Measurements from ENCODE around the gene TSHZ2.
"Not testable (repeated sequence)": the region's sequence is repeated elsewhere in the genome, so short reads cannot be mapped to it uniquely, and the experiment has no call there.

Gene TSHZ2

DNA sequence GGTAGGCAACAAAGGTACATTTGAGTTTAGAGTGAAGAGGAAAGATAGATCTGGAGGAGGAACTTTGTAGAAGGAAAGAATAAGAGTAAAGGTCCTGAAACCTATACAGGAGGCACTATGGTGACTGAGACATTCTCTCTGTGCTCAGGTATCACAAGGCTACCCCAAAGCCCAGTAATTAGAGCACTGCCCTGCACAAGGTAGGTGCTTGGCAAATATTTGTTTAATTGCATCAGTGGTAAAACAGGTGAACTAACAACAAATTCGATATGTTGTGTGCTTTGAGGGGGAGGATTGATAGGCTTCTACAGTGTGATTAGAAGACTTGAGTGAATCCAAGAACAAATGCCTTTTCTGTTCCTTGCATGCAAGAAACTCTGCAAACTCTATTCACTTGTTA is 6.8 kb upstream of the TSHZ2 start:
- DNase-seq: no peak

DNA sequence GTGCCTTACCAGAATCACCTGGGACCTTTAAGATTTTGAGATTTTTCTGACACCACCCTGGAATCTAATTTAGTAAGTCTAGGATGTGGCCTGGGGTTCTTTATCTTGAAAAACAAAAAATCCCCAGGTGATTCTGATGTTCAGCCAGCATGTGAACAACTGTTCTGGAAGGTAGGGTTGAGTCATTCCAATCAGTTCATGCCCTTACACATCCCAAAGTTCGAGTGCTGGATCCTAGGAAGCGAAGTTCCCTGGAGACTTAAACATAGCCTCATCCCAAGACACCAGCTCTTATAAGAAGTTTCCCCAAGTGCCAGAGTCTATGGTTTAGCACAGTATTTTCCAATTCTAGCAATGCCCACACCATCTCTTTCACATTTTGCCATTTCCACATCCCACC is 6.3 kb upstream of the TSHZ2 start:
- no peak for DNase-seq

DNA sequence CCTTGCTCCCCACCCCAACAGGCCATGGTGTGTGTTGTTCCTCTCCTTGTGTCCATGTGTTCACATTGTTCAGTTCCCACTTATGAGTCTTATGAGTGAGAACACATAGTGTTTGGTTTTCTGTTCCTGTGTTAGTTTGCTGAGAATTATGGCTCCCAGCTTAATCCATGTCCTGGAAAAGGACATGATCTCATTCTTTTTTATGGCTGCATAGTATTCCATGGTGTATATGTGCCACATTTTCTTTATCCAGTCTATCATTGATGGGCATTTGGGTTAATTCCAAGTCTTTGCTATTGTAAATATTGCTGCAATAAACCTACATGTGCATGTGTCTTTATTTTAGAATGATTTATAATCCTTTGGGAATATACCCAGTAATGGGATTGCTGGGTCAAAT is 5.6 kb upstream of the TSHZ2 start:
- not testable (repeated sequence) for DNase-seq

DNA sequence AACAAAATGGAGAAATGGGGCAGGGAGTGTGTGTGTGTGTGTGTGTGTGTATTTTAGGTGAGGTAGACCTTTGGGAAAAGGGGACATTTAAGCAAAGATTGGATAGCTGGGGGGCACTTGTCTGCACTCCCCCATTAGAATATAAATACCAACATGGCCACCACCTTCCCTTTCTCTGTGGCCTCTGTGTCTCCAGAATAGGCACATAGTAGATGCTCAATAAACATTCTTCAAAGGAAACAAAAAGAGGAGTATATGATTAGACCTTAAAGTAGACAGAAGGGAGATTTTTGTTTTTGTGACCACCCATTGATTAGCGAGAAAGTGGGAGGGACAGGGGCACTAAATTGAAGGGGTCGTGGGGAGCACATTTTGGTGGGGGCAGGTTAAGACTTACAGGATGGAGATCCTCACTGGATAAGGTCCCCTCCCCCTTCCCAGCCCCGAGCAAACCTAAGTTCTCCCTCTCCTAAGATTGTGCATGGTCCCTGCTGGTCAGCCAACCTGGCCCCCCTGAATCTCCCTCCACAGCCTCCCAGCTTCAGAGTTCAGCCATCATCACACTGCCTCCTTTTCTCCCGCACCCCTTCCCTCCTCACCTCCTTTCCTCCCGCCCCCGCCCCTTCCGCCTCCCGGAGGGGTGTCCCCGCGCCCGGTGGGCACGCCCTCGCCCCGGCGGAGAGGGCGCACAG is 514 bp upstream of the TSHZ2 start:
- no peak for DNase-seq

DNA sequence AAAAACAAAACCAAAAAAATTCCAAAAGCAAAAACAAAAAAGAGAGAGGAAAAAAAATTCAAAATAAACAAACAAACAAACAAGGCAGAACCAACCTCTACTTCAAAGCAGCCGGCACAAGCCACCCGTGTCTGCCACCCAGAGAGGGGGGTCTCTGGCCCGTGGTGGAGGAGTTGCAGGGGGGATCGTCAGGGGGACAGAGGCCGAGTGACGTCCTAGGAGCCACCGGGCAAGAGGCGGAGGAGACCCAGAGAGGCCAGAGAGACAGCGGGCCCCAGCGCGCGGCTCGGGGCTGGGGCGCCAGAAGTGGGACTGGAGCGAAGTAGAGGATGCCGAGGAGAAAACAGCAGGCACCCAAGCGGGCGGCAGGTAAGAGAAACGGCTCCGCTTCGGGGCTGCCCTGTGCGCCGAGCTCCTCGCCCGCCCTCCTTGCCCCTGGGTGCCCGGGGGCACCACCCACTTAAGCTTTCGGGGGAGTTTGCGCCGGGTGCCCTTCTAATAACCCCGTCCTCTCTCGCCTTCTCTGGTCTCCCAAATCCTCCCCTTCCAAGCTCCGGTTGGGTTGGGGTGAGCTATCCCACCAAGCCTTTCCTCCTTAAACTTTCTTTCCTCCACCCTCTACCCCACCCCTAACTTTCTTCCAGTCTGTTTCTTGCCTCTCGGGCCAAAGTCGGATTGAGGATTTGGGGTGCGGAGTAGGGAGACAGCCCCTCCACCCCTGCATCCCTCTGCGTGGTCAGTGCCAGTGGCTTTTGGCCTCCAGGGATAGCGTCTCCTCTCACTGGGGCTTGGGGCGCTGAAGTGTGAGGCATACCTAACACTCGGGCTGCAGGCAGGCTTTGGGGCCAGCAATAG is 1.0 kb downstream of the TSHZ2 start:
- DNase-seq: no peak

DNA sequence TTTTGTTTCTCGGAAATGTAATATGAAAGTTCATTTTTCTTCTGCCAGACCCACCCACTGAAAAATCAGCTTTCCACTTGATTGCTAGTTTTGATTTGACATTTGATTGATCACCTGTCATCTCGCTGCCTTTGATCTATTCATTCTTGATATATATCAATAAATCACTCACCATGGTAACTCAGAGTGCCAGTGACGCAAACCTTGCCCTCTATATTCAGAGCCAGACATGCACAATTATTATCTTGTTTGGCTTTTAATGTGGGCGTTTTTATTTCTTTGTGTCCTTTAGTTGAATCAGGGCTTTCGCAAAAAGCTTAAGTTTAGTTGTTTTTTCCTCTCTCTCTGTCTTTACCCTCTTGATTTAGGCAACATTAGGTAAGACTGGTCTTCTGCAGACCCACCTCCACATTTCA is 2.0 kb downstream of the TSHZ2 start:
- DNase-seq: no peak

DNA sequence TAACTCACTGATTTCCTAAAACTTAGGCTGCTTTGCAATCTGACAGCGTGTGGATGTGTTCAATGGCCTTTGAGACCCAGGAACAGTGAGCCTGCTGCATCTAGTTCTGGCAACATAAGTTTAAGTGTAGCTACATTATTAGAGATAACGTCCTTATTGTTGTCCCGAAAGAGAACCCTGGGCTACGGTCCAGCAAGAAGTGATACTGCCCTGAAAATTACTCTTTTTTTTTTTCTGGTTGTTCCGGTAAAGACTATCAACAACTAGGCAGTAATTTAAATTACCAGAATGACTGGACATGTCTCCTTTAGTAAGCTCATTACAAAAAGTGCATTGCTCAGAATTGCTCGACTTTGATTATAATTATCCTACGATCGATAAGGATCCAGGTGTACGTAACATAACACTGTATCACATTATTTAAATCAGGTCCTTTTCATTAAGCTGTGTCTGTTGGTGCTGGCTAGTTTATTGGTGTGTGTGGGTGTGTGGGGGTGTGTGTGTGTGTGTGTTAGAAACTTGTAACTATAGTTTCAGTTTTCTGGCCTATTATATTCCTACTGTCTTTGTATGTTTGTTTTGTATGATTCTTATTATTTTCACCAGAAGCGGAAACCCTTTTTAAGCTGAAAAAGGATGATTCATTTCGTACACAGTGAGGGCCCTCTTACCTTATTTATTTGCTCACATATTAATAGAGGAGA is 3.0 kb downstream of the TSHZ2 start:
- no peak for DNase-seq

DNA sequence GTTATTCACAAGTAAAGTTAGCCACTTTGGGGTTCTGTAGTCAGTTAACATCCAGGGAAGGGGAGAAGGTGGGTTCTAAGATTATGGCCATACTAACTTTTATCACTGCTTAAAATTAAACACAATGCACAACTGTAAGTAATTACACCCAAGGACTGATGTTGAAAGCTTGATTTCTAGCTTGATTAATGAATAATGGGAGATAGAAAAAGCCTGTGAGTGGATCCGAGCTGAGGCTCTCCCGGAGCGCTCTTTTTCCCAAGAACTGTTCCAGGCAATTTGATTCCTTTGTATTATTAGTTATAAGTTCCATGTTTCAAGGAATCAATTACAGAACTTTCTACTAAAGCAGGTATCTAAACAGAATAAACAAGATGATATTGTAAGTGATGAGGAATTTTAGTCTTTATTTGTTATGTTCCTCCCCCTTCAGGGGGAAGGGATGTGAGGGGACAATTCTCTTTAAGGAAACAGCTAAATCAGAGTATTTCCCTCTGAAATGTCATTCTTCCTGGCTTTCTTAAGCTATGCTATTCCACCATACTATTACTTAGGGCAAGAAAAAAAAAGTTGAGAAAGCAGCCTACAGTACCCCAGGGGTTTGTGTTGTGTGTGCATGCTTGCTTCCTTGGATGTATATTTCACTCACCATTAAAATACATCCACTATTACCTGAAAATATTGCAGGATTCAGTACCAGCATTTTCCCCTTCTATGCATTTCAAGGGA is 3.8 kb downstream of the TSHZ2 start:
- DNase-seq: no peak

DNA sequence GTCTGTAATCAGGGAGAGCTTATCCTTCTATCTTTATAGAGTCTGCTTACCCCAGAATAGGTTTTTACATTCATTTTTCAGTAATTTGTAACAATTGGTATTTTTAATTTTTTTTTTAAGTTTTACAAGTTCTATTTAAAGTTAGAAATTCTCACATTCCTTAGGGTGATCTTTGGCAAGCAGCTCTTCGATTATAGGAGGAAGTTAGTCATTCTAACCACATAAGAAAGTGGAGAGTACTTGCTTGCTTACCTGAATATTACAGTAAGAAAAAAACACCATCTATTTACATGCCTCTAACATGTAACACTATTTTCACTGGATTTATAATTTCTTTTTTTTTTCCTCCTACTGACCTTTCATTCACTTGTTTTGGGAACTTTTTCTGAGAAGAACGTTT is 6.7 kb downstream of the TSHZ2 start:
- DNase-seq: no peak

DNA sequence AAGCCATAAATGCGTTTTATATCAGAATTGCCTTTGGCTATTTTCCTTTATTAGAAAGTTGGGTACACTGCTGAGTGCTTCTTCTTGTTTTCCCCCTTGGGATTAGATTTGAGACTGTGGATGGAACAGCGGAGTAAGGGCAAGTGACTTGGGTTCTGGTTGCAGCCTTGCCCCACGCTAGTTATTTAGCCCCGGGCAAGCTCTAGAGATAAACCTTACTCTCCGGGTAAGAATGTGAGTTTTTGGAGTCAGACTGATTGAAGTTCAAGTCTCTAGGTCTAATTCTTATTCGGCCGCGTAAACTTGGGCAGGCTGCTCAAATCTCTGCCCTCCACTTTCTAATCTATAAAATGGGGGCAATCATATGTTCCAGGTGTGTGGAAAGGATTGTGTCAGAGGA is 8.9 kb downstream of the TSHZ2 start:
- DNase-seq: no peak

DNA sequence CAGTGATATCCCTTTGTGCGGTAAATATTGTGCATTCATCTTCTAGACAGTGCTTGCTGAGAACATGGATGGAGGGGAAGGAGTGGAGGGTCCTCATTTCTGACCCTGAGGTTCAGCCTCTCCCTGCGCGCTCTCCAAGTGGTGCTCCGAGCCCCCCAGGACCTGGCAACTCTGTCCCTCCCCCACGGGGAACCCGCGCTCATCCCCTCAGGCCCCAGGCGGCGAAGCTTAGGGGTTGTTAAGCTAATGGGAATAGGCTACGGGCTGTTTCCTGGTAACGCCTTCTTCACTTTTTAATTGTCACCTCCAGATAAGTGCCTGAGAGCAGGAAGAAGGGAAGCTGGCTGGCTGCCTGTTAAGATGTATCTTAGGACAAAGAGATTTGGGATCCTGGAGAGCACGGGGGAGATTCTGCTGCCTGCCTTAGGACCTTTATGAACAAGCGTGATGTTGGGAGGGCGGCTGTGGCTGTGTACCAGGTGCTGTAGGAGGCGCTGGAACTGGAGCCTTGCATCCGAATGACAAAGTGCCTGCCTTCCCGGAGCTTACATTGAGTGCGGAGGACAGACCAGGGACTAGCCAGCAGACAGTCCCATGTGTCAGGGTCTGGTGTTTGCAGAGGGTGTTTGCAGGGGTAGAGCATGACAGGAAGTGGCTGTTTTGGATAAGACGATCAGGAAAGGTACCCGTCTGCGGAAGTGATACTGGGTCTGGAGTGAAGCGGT is 11.7 kb downstream of the TSHZ2 start:
- no peak for DNase-seq

DNA sequence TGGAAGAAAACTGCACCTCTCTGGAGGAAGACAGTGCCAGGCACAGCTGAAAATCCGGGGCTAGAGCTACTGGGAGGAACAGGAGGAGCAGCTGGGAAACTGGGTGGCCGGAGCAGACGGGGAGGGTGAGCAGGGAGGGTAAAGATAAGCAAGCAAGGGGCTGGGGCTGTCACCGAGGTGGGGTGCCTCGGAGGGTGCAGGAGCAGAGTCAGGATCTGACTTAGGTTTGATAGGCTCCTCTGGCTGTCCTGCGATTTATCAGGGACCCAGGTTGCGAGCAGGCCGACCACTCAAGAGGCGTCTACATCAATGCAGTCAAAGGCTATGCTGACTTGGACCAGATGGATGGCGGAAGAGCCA is 12.3 kb downstream of the TSHZ2 start:
- DNase-seq: no peak

DNA sequence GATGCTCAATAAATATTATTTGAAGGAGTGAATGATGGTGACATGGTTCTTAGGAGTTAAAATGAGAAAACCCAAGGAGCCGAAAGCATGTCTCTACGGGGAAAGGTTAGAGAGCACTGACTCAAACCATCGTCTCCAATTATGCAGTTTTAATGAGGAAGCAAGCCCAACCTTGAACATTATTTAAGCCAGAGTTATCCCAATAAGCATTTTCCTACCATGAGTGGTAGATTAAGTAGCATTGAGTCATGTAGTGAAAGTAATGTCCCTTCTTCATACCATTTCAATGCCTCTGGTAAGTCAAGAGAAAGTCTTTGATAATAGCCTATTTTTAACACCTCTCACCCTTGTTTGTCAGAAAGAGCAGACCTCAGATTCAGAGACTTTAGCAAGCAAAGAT is 13.5 kb downstream of the TSHZ2 start:
- no peak for DNase-seq

DNA sequence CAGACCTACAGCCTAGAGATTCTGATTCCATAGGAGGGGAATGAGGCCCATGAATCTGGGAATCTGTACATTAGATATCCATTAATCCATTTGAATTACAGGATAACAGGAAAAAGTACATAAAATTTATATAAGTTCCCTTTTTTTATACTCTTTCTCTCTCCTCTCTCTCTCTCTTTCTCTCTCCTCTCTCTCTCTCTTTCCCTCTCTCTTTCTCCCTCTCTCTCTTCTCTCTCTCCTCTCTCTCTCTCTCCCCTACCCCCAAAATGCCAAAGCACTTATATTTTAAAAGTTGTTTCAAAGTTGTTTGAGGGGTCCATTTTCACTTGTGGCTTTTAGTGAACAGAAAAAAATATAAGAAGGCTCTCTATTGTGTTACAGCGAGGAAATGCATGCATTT is 15.1 kb downstream of the TSHZ2 start:
- no peak for DNase-seq

DNA sequence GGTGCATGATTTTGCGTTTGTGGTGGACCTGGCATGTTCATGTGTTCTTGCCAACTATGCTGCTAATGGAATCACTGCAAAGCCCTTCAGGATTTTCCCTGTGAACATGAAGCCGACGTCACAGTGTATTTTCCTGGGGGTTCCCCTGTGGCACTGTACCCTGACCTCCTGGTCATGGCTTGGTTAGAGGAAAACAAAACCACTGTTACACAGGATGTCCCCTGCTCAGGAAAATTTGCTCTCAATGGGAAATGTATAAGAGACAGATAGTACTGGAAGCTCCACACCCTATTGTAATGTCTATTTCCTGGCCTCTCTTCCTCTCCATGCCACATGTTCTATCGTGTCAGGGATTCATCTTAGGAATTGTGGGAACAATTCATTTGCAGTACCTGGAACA is 19.7 kb downstream of the TSHZ2 start:
- DNase-seq: no peak

DNA sequence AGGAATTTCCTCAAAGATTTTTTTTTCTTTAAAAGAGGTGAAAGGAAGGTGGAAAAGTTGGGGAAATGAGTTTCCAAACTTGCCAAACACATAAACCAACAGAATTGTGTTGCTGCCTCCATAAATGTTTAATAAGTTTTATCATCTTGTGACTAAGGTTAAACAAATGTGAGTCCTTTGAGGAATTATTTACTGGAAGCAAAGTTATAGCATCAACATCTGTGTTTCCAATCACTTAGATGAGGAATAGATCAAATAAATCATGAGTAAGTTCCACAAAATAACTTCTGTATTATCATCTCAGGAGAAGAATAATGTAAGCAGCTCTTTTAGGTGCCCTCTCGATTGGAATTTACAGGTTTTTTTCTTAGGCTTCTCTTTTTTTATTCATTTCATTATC is 20.5 kb downstream of the TSHZ2 start:
- no peak for DNase-seq

DNA sequence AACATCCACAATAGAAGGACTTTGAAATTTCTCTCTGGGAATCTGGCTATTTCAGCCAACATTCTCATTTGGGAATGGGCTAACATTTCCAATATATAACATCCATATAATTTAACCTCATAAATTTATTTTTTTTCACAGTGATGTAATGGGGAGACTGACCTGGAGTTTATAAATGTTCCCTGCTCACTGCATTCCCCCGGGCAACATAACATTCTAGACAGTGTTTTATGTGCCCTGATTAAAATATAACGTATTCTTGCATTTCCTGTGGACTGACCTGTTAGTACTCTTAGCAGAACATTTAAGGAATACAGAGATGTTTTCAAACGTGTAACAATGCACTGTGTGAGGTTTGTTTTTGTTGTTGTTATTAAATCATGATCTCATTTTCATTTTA is 20.9 kb downstream of the TSHZ2 start:
- DNase-seq: no peak

DNA sequence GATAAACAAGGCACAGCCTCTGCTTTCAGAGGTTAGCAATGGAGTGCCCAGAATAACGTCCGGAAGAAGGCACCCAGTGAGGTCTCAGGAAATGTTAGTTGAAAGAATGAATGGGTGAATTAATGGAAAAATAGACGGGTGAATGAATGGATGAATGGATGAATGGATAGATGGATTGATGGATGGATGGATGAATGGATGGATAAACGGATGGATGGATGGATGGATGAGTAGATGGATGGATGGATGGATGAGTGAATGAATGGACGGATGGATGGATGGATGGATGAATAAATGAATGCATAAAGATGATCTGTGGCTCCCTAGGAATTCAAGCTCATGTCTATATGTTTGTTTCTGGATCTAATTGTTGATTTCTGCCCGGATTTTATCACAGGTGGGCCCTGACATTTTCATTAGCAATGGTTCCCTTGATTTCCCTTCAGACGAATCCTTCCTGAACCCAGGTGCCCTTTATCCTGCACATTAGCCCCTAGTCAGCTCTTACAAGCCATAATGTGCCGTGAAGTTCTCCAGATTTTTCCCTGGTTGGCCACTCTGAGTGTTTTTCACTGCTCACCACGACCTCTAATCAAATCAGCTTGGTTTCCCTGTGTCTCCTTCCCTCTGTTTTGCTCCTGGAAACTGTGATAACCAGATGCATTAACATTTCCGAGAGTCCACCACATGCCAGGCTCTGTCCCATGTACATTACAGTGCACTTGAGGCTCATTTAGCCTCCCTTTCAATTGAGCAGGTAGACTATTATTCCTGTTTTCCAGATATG is 22.2 kb downstream of the TSHZ2 start:
- DNase-seq: no peak

DNA sequence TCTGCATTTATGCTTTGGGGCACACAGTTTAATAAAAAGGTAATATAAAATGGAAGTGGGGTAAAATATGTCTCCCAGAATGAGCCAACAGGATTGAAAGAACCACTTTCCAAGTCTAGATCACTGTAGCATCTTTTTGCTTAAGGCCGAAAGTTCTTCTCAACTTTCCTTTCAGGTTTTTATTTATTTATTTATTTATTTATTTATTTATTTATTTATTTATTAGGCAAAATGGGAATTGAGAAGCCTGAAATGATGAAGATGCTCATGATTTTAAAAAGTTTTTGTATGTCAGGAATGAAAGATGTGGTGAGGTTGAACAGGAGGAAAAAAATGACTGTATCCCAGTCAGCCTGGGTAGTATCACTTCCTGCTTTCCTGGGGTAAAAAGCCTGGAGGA is 24.0 kb downstream of the TSHZ2 start:
- DNase-seq: no peak

DNA sequence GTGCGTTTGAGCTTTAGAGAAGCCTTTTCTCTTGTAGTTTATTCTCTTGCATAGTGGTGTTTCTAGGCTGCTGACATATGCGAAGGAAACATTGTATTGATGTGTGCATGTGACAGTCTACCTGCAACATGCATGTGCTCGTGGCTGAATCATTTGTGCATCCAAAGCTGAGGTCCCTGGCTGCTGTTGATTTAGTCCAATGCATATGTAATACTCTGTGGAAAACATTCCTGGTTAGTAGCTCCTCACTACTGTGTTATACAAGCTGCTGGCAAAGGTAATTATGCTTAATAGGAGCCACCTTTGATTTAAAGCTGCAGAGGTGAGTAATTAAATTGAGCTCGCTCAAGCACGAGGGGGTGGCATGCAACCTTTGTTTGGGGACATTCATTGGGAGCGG is 24.5 kb downstream of the TSHZ2 start:
- no peak for DNase-seq

DNA sequence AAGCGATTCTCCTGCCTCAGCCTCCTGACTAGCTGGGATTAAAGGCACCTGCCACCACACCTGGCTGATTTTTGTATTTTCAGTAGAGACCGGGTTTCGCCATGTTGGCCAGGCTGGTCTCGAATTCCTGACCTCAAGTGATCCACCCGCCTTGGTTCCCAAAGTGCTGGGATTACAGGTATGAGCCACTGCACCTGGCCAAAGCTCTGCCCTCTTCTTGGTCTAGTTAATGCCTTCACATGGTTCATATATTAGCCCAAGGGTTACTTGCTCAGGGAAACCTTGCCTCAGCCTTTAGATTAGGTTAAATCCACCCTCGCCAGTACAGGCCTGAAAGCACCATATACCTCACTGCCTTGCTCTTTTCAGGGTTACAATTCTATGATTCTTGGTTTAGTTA is 26.1 kb downstream of the TSHZ2 start:
- DNase-seq: no peak

DNA sequence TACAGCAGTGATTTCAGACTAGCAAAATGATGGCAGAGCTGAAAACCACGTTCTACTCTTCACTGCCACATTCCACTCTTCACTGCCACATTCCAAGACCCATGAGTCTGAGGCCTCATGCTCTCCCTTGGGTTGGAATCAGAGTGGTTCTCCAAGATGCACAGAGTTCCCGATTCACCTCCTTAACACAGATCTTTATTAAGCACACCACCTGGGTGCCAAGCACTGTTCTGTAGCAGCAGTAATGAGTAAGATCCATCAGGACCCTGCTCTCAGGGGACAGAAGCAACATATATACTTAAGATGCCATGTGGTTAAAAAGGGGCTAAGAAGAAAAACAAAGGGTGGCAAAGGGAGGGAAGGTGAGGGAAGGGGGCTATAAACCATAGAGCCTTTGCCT is 26.9 kb downstream of the TSHZ2 start:
- no peak for DNase-seq

All from RPMI8226 (cell line).